ENCODE results near the gene LCE2B.
"Not testable (repeated sequence)": the region's sequence is repeated elsewhere in the genome, so short reads cannot be mapped to it uniquely, and the experiment has no call there.

LCE2B gene

GRCh38 chr1:152685823-152686222 lies at the start of gene LCE2B:
TSS of gene LCE2B (plus strand) at chr1:152686123. CDS start at chr1:152686844, 721 bp downstream.
- CTCF ChIA-PET; H3K9me3 ChIP-seq (ENCODE audit: control insufficient read depth, insufficient read depth, low read depth, low read length); POLR2A ChIA-PET; H3K4me1 ChIP-seq (ENCODE audit: control insufficient read depth, insufficient read depth, low read length); H3K4me3 ChIP-seq (ENCODE audit: low read depth, low read length); H3K36me3 ChIP-seq (ENCODE audit: control insufficient read depth in 2 of 2, insufficient read depth in 1 of 2, low read length in 2 of 2); H3K27ac ChIP-seq (ENCODE audit: extremely low read depth, low read depth, low read length): not testable (repeated sequence)

GRCh38 chr1:152640351-152640750 lies 45.6 kb upstream of the LCE2B start:
- H3K27ac ChIP-seq (ENCODE audit: extremely low read depth, low read depth, low read length) = no peak overlapping the region
- no peaks in the 10 kb centered on the region for H3K4me1 ChIP-seq (ENCODE audit: control insufficient read depth, insufficient read depth, low read length)
- ChIA-PET CTCF (interaction anchor here (0.5 to 5.4 kb wide), 3 partner anchors 13 to 205 kb away, joined by 3 to 39 read pairs (median 4); no protein-coding TSS in a partner anchor), POLR2A (no interaction called here)
- H3K9me3 ChIP-seq (ENCODE audit: control insufficient read depth, insufficient read depth, low read depth, low read length) = no peaks in the 10 kb centered on the region
- no peak overlapping the region for H3K4me3 ChIP-seq (ENCODE audit: low read depth, low read length)
- no peak for TF ChIP-seq ZNF214 (tag by site-specific recombination; IDR thresholded peaks at IDR 0.05; ENCODE audit: borderline replicate concordance)
- no peak for TF ChIP-seq ZNF670 (tag by site-specific recombination; IDR thresholded peaks at IDR 0.05; ENCODE audit: low read depth)
- TF ChIP-seq ZNF707 (tag by site-specific recombination; IDR thresholded peaks at IDR 0.05) = no peak
- TF ChIP-seq ZFP41 (tag by site-specific recombination; IDR thresholded peaks at IDR 0.05; ENCODE audit: borderline replicate concordance) = no peak
- no peak for TF ChIP-seq ZNF362 (tag by site-specific recombination; IDR thresholded peaks at IDR 0.05)
- TF ChIP-seq ZBTB49 (tag by site-specific recombination; IDR thresholded peaks at IDR 0.05; ENCODE audit: low read depth) = no peak
- TF ChIP-seq PRDM2 (tag by site-specific recombination; IDR thresholded peaks at IDR 0.05; ENCODE audit: borderline replicate concordance) = no peak
- no peak for TF ChIP-seq BCL11B (tag by site-specific recombination; IDR thresholded peaks at IDR 0.05; ENCODE audit: low read depth)
- no peak for TF ChIP-seq ZNF394 (tag by site-specific recombination; IDR thresholded peaks at IDR 0.05; ENCODE audit: borderline replicate concordance)
- TF ChIP-seq ZNF2 (tag by site-specific recombination; IDR thresholded peaks at IDR 0.05) = no peak
- no peak for TF ChIP-seq ZIC2 (tag by site-specific recombination; IDR thresholded peaks at IDR 0.05)
- no peaks in the 10 kb centered on the region for H3K36me3 ChIP-seq (ENCODE audit: control insufficient read depth in 2 of 2, insufficient read depth in 1 of 2, low read length in 2 of 2)

GRCh38 chr1:152643945-152644344 lies 42.0 kb upstream of the LCE2B start:
- TF ChIP-seq ZBTB20 (tag by site-specific recombination; IDR thresholded peaks at IDR 0.05) (no peak), ZFP37 (tag by site-specific recombination; IDR thresholded peaks at IDR 0.05) (no peak), ZSCAN4 (tag by site-specific recombination; IDR thresholded peaks at IDR 0.05) (peak; percentile 77), KLF7 (tag by site-specific recombination; IDR thresholded peaks at IDR 0.05; ENCODE audit: borderline replicate concordance) (no peak), ZBTB26 (tag by site-specific recombination; optimal IDR thresholded peaks at IDR 0.05) (no peak)
- ChIA-PET POLR2A (no interaction called here), CTCF (interaction anchor here (0.6 to 5.4 kb wide), 2 partner anchors 10 to 577 kb away, joined by 4 to 39 read pairs; no protein-coding TSS in a partner anchor)

More at GRCh38 chr1:152643945-152644344, 42.0 kb upstream of the LCE2B start:
- Histone ChIP-seq H3K4me1 (ENCODE audit: control insufficient read depth, insufficient read depth, low read length) (no peaks in the 10 kb centered on the region), H3K4me3 (ENCODE audit: low read depth, low read length) (no peak overlapping the region), H3K27ac (ENCODE audit: extremely low read depth, low read depth, low read length) (no peak overlapping the region), H3K36me3 (ENCODE audit: control insufficient read depth in 2 of 2, insufficient read depth in 1 of 2, low read length in 2 of 2) (no peaks in the 10 kb centered on the region), H3K9me3 (ENCODE audit: control insufficient read depth, insufficient read depth, low read depth, low read length) (no peaks in the 10 kb centered on the region)
